HG02588 (cell line): ENCODE data around the gene UPK3A.
"Not testable (repeated sequence)": the region's sequence is repeated elsewhere in the genome, so short reads cannot be mapped to it uniquely, and the experiment has no call there.

ENCODE experiments used
- ATAC-seq: cut with Tn5 transposase; IDR thresholded peaks from one replicate; pipeline ENCODE4 v1.9.1; 2021; ENCODE audit warnings: mild to moderate bottlenecking, moderate library complexity; ENCODE audit not compliant: unreplicated experiment

Gene UPK3A

GRCh38 chr22:45278125-45278524, 6.6 kb upstream of the UPK3A start:
- no peak for ATAC-seq

- ATAC-seq = no peak
These were observed 4.2 kb upstream of the UPK3A start for GRCh38 chr22:45280587-45280980.

- no peak for ATAC-seq
These were observed 3.7 kb upstream of the UPK3A start for GRCh38 chr22:45281010-45281409.

GRCh38 chr22:45285263-45286058, 712 bp downstream of the UPK3A start:
- no peak for ATAC-seq

- no peak for ATAC-seq
These were observed 2.3 kb downstream of the UPK3A start for GRCh38 chr22:45286854-45287551.

GRCh38 chr22:45290410-45290936, 5.7 kb downstream of the UPK3A start:
- no peak for ATAC-seq

- ATAC-seq = no peak
These were observed 6.5 kb downstream of the UPK3A start for GRCh38 chr22:45291061-45291930.

- ATAC-seq = no peak
These were observed 7.2 kb downstream of the UPK3A start for GRCh38 chr22:45291931-45292290.

GRCh38 chr22:45292731-45293442, 8.1 kb downstream of the UPK3A start:
- ATAC-seq = no peak

GRCh38 chr22:45294030-45294429, 9.3 kb downstream of the UPK3A start:
- no peak for ATAC-seq

- ATAC-seq = not testable (repeated sequence)
These were observed 10.3 kb downstream of the UPK3A start for GRCh38 chr22:45295004-45295403.

GRCh38 chr22:45295492-45295891, 10.7 kb downstream of the UPK3A start:
- no peak for ATAC-seq

- ATAC-seq = no peak
These were observed 12.0 kb downstream of the UPK3A start for GRCh38 chr22:45296628-45297297.

GRCh38 chr22:45298934-45299505, 14.3 kb downstream of the UPK3A start:
- no peak for ATAC-seq

- ATAC-seq = no peak
These were observed 18.0 kb downstream of the UPK3A start for GRCh38 chr22:45302751-45303150.

- ATAC-seq = no peak
These were observed 18.4 kb downstream of the UPK3A start for GRCh38 chr22:45303181-45303580.

GRCh38 chr22:45304971-45305370, 20.2 kb downstream of the UPK3A start:
- no peak for ATAC-seq

GRCh38 chr22:45305456-45306075, 20.8 kb downstream of the UPK3A start:
- ATAC-seq = no peak

GRCh38 chr22:45306139-45306538, 21.4 kb downstream of the UPK3A start:
- no peak for ATAC-seq
